Right hindlimb (tissue), 1 donor: ENCODE results near the gene MCM6.

Source experiments
- DNase-seq: peaks from one replicate; pipeline ENCODE4 v3.0.0-alpha.2; 2018

MCM6 gene

DNA sequence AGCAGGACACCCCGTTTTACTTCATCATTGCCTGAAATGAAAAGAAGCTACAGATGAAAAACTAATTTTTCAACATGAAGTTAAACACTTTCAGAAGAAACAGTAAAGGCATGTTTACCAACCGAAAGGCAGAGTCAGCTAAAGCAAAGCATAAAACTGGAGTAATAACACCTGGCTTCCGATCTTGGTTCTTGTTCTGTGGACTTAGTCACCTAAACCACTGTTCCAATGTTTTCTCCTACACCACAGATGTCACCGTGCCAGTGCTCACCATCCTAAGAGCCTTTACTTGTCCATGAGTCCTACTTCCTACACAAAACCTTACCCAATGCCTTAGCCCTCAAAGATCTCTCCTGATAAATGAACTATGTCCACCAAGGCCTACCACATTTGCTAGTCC lies 13.5 kb downstream of the MCM6 start:
- DNase-seq = no peak

DNA sequence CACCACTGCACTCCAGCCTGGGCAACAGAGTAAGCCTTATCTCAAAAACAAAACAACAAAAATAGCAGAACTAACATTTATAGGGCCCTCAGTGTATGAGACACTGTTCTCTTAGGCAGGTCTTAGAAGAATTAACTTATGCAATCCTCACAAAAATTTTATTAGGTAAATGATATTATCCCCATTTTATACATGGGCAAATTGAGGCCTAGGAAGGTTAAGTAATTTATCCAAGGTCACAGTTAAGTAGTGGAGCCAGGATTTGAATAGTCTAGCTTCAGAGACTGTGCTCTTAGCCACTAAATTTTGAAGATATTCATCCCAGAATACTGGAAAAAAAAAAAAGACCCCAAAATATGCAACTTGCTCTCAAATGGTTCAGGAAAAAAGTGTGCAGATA lies 22.8 kb downstream of the MCM6 start:
- no peak for DNase-seq

DNA sequence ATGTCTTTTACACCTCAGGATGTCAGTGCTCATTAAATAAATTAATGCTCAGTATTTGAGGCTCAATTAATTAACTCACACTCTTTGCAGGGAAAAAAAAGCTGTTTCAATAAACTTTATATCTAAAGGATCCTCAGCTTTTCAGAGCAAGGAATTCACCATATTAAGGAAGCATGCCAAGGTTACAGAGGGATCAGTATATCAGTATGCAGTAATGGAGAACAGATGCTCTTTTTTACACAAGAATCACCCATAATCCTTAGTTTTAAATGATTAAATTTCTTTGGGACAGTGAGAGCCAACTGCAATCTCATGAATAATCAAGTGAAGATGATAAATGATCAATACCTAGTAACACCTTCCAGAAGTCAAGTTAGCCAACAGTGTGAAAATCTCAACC lies 24.4 kb downstream of the MCM6 start:
- no peak for DNase-seq

GRCh38 chr2:135850892-135851668 lies 25.2 kb downstream of the MCM6 start:
- DNase-seq = no peak

DNA sequence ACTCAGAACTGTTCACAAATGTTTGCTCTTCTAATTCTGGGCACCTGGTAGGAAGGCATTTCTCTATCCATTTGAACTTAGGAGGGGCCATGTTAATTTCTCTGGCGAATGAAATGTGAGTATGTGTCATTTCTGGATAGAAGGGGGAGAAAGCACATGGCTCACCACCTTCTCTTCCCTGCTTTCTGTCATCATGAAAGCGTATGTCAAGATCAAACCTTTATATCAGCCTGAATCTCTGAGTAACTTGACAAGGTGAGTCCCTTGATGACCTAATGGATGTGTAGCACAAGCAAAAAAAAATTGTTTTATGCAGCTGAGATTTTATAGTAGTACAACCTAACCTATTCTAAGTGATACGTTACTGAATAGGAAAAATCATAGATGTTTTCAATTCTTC lies 27.2 kb downstream of the MCM6 start:
- no peak for DNase-seq

GRCh38 chr2:135845997-135846396 lies 30.2 kb downstream of the MCM6 start:
- DNase-seq = no peak

GRCh38 chr2:135845257-135845656 lies 31.0 kb downstream of the MCM6 start:
- DNase-seq = no peak

- no peak for DNase-seq
These were observed 31.8 kb downstream of the MCM6 start for GRCh38 chr2:135844301-135844895.

- no peak for DNase-seq
These were observed 32.6 kb downstream of the MCM6 start for GRCh38 chr2:135843671-135844070.

DNA sequence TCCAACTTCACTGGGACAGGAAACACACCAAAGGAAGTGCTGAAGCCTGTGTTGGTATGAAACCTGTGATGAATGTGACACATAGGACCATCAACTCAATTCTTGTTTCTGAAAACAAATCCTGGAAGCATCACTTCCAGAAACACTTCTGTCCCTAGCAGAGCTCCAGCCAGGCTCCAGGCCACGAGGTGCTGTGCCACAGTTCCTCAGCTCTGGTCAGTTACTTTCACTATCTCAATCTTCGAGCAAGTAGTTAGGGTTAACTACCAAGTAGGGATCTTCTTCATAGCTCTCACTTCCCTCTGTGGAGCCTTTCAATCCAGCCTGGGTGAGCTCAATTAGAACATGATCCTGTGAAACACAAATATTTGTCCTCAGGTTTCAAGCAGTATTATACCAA lies 35.6 kb downstream of the MCM6 start:
- DNase-seq = no peak

DNA sequence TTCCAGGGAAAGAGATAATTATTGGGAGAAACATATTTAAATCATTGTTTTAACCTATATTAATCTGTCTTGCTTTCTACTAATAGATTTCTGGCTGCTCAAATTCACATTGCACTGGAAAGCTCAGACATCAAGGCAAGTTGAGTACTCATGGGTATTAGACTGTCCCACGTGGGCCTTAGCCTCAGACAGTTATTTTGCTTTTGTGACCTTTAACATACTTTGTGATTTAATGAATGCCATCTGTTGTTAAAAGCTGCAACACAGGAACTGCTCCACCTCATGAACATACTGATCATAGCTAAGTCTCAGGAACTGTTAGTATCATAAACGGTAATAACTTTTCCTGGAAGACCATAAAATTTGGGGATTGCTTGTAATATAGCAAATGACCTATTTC lies 36.5 kb downstream of the MCM6 start:
- DNase-seq = no peak

GRCh38 chr2:135838502-135838901 lies 37.7 kb downstream of the MCM6 start:
- DNase-seq = no peak

GRCh38 chr2:135836596-135837270 lies 39.5 kb downstream of the MCM6 start, which contains the start of gene LCT:
Gene LCT (minus strand): TSS chr2:135837184. CDS start chr2:135837169, 15 bp downstream.
- no peak for DNase-seq

GRCh38 chr2:135832891-135833290 lies 43.4 kb downstream of the MCM6 start:
- no peak for DNase-seq

DNA sequence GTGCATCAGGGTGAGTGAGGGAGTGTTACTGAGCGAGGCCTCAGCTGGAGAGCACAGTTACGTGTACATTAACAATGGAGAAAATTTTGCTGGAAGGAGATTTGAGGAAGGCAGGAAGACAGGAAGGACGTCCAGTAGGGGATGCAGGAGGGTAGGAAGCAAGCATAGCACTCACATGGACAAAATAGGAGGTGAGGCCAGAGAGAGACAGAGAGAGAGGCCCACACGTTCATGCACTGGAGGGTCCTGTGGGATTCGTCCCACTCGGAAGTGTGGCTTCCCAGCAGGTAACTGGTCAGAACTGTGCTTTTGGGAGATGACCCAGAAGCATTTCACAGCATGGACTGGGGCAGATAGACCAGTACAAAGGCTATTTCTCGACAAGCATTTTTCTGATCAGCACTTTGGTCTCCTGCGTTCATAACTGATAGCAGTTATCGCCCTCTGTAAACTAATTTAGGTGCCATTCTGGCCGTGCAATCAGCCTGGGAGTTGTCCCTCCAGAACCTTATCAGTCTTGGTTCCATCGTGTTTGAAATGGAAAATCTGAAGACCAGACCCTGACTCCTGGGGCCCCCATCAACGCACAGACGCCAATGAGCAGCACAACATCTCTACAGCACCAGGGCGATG lies 44.9 kb downstream of the MCM6 start:
- no peak for DNase-seq

DNA sequence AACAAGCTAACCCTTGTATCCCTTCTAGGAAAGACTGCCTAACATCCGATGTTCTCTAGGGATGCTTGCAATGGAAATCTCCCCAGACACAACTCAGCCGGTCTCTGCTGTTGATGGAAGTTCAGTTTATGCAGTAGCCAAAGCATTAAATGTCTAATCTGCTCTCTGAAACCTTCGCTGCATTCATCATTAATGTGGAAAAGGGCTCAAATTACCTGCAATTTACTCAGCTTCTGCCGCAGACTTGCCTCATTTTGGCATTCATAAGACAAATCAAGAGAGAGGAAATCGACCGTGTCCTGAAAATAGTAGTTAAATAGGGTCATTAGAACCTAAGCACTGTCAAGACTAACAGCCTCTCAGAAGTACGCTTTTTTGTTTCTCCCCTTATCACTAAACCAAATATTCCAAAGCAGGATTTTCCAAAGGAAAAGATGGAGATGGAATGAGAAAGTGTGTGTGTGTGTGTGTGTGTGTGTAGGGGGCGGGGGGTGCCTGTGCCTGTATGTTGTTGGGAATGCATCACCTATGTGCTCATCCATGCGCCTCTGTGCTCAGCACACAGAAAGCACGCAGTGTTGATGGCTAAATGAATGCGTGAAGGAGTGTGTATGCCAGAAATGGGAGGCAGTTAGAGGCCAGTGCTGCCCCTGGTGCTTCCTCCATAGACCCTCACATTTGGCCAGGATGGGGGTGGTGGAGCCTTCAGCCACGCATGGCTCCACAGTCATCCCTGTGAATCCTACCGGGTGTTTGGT lies 46.7 kb downstream of the MCM6 start:
- no peak for DNase-seq

- DNase-seq = no peak
These were observed 49.7 kb downstream of the MCM6 start for GRCh38 chr2:135826544-135826943.

DNA sequence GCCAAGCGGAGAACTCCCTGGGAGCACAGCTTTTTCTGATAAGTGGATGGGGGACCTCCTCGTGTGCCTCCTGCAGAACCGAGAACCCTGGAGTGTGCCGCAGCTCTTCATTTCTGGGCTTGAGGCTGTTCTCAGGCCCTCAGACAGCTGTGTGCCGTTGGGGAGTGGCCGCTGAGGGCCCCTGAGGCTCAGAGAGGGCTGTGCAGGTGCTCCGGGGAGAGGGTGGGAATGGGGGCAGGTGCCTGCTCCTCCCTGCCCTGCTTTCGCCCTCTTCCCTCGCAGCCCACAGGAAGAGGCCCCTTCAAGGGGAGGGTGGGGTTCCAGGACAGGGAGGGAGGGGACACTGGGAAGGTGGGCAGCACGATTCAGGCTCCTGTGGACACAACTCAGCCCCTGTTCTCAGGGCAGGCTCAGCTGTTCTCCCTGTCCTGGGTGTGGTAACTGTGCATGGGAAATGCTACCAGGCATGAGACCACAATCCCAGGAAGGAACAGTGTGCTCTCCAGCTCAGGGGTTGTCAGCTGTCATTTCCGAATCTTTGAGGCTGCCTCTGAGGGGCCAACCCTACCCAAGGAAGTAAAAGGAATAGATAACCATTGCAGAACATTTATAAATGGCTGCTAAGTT lies 50.6 kb downstream of the MCM6 start:
- DNase-seq = peak; percentile 24

GRCh38 chr2:135825131-135825530 lies 51.1 kb downstream of the MCM6 start:
- no peak for DNase-seq

GRCh38 chr2:135822855-135823254 lies 53.4 kb downstream of the MCM6 start:
- DNase-seq = no peak

- DNase-seq = no peak
These were observed 55.1 kb downstream of the MCM6 start for GRCh38 chr2:135821190-135821589.

DNA sequence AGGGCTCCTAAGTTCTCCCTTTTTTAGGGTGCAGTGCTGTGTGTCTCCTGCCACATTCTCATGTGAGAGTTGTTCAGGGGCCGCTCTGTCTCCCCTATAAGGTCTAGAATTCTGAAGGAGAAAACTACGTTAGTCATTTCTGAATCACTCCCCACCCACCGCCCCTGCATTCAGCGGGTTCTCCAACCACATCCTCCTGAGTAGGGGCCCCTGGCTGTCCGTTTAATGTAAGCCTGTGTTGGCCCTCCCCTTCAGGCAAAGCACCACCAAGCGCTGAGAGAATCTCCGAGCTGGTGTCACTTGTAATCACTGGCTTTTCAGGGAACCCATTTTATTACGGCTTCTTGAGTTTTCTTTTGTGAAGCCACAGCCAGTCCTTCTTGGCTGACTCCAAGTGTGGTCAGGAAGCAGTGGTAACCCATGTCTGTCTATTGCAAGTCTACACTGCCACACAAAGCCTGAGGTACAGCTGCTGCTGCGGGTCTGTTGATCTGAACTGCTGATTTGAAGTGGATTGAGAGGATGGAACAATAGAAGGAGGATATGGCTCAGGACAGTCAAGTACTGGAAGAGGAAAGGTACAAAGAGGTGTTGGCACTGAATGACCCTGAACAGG lies 56.1 kb downstream of the MCM6 start:
- DNase-seq = peak; percentile 36
